ENCODE data around the gene CACNA2D4.
A peak's percentile ranks its signal among the peaks of the same experiment; 100 is the strongest.

Gene CACNA2D4

DNA sequence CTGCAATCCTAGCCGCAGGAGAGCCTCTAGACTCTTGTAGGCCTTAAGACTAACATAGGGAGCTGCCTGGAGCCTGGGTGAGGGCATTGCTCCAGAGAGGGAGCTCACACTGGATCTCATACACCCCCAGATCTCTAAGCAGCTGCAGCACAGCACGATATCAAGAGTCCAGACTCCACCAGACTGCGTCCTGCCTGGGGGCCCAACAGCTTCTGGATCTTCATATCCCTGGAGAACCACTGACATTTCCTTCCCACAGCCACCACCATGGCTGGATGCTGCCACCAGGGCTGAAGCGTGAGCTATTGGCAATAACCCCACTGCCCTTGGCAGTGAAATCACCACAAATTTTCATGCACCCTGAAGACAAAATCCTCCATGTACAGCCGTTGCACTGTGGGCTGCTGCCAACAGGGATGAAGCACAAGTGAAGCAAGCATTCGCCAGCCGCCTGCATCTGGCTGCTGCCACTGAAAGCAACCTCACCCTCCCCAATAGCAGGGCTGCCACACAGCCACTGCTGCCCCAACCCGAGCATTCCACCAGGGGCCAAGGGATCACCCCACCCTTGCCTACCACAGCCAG, 28.2 kb downstream of the CACNA2D4 start:
- no peak for DNase-seq

DNA sequence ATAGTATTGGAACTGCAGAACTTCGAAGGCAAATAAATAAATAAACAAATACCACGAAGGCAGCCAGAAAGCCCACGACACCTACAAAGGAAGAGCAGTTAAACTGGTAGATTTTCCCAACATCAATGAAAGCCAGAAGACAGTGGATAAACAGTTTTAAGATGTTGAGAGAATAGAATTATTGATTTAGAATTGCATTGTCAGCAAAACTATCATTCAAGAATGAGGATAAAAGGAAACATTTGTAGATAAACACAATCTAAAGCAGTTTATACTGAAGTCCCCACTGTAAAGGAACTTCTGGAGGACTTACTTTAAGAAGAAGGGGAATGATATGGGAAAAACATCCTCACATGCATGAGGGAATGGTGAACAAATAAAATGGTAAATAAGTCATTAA, 29.5 kb downstream of the CACNA2D4 start:
- DNase-seq, result no peak

DNA sequence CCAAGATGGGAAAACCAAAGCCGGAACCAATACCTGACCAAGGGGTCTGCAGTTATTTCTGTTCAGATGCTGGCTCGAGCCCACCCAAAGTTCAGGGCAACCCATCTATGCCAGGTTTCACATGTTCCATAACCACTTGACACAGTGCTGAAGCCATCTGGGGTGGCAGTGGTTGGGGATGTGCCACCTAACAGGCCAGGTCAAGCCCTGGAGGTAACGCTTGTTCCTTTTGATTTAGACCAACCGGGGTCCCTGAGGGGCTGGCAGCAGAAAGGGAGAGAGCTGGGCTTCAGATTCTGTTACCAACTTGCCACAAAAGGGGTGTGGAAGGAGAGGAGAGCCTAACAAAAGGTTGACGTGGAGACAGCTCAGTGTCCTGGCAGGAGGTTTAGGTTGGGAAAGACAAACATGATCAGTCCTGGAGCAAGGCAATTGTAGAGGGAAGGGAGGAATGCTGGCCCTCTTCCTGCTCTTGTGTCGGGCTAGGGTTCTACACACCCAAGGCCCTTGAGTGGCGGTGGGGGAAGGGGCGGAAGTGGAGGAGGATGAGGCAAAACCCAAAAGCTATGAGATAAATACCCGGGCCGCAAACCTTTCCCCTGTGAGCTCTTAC, 31.9 kb downstream of the CACNA2D4 start:
- no peak for DNase-seq

DNA sequence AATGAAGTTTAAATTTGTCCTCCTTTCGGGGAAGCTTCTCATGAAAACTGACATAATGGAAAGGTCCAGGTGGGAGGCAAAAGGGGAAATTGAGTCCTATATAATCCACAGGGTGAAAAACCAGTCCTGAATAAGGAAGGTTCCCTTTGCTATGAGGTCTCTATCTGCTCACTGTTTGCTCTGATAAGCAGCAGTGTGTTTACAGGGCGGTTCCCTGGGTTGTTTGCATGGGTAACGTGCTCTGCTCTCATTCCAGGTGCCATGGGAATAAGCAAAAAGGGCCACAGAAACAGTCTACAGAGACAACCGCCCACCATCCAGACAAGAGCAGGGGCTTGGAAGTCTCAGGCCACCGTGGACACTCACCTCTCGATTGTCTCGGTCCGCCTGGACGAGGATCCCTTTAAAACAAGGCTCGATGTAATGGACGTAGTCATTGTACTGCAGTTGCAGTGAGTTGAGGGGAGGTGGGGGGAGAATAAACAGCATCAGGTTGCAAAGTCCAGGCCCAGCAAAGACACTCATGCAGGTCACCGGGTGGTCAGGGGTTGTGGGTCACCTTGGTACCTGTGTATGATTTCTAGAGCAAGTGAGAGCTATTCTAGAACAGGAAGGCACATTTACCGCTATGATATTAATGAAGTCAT, 32.7 kb downstream of the CACNA2D4 start:
- no peak for DNase-seq

DNA sequence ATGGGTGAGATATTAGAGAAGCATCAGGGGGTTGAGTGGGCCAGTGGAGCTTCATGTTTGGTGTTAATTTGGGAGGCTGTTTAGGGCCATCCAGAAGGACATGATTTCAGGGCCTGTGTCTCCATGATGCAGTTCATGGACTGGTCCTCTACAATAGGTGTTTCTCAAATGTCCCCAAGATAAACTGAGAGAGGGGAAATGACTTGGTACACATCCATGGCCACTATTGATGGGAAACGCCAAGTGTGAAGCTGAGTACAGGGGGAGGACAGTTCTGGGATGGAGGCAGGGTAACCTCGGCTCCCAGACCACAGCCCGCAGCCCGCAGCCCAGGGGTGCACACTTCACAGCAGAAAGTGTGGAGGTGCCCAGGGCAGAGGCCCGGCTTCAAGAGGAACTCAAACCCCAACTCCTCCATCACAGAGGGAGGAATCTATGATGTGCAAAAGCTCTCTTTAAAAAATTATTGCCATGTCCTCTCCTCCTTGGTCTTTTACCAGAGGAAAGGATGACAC, 33.3 kb downstream of the CACNA2D4 start:
- no peak for DNase-seq

DNA sequence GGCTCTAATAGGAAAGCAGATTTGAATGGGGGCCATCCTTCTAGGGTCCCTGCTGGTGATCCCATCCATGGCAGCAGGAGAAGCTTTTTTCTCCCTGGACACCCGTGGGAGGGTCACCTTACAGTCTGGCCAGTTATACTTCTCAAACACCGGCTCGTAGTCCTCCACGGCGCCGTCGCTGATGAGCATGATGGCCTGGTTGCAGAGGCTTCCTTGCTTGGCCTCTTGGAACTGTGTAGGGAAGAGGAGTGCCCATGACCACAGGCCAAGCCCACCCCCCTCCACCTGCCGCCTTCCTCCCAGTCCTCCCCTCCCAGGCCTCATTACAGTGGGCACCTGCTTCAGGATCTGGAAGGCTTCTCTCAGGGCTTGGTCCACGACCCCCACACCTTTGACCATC, 33.8 kb downstream of the CACNA2D4 start:
- DNase-seq, result no peak

DNA sequence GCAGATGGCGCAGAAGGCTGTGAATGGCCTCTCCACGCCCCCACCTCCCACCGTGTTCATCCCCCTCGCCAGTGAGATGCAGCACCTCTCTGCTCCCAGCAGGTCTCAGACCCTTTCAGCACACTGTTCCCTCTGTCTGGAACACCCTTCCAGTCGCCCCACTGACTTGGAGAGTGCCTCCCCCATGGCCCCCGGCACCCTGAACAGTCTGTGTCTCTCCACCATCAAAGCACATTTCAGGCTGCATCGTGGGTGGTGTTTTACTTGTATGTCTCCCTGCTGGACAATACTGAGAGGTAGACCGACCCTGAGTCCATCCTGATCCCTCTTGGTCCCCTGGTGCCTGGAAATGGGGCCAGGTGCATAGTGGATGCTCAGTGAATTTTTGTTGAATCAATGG, 34.9 kb downstream of the CACNA2D4 start:
- DNase-seq, result no peak

DNA sequence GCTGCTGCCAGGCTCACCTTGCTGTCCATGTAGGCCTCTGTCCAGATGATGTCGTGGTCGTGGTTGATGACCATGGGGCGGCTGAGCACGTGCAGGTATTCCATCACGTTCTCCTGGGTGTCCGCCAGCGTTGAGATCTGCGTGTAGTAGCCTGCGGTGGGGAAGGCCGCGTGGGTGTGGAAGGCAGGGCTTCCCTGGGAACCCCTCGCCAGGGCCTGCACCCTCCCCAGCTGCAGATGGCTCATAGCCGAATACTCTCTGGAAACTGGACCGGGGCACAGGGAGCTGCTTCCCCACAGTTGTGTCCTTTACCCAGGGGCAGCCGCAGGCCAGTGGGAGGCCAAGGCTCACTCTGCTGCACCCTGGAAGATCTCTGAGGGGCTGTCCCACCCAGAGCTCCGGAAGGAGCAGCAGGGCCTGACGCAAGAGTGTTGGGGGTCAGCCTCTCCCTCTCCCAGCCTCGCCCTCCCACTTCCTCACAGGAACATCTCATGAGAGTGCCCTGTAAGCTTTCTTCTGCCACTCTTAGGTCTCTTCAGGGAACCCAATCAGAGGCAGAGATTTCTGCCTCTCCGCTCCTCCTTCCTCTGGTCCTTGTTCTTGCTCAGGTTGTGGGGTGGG, 35.5 kb downstream of the CACNA2D4 start:
- DNase-seq, result no peak

DNA sequence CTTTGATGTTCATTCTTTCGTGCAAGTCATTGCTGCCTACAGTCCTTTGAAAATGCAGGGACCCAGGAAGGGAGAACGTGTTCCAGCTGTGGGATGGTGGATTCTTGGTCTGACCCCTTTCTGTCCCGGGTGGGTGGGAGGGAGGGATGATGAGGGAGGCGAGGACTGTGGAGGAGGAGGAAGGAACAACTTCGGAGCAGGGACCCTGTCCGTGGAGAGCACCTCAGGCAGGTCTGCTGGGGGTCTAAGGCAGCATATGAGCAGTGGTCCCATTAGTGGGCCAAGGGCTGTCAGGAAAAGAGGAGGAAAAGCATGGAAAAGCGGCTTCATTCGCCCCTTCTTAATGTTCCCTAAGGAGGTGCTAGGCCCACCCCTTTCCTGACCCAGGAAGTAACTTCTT, 36.0 kb downstream of the CACNA2D4 start:
- DNase-seq, result no peak

DNA sequence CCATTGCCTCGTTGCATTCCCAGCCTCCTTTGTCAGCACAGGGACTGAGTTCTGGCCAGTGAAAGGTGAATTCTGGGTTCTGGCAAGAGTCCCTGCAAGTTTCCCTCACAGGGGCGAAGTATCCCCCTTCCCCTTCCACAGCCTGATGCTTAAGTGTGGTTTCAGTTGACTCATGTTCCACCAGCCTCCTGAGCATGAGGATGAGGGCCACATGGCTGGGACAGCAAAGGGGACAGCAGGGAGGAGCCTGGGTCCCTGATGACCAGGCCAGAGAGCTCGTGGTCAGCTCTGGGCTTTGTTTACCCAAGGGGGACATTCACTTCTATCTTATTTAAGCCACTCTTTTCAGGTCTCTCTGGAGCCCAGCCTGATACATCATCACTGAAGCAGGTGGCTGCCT, 36.5 kb downstream of the CACNA2D4 start:
- DNase-seq, result no peak

DNA sequence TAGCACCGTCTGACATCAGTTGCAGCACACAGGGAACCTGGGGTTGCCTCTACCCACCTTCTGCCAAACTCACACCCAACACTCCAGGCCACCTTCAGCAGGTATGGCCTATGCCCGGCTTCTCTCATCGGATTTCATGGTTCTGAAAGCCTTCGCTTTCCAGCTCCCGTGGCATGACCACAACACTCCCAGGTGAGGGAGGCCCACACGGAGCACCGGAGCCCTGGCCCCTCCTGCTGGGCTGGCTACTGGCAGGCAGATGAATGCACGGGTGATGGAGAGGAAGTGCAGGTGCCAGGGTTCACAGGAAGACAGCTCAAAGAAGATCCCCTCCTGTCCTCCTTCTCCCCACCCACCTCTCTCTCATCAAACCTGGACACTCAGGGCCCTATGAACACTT, 37.2 kb downstream of the CACNA2D4 start:
- DNase-seq, result no peak

DNA sequence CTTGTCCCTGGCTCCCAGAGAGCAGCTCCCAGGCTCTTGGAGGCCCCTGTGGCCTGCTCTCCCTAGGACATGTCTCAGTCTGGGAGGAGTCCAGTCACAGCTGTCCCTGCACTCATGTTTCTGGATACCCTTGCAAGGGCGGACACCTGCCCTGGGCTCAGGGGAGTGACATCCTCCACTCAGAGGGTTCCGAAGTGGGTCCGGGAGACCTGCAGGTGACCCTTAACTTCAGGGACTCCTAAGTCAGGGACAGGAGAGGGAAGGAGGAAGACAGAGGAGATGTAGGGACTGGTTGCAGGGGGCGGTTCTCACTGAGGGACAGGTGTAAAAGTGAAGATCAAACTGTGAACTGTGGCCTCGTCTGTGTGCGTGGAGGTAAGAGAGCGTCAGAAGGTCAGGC, 37.6 kb downstream of the CACNA2D4 start:
- no peak for DNase-seq

DNA sequence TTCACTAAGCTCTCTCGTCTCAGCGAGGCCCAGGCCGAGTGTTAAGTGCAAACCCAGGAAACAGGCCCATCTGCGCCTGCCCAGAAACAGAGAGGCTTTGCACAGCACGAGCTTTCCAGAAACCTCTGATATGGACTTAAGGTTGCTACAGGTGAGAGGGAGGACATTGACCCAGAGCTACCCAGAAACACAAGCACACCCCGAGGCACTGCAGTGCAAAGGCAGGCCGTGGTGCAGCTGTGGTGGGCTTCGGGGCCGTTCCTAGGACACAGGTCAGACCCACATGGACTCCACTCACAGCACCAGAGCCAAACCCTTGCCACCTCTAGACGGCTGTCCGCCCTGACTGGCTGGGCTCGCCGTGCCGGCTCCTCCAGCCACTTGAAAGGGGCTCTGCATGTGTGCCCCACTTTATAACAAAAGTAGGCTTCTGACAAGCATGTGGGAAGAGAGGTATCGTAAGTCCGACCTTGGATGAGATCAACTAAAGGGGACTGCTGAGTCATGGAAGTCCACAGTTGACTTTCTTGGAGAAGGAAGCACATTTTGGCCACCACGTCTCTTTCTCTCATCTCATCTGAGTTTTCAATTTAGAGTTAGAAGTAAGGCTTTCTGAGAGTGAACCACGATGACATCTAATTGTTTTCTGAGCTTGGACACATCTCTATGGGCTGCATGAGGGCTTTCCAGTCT, 38.2 kb downstream of the CACNA2D4 start:
- no peak for DNase-seq

DNA sequence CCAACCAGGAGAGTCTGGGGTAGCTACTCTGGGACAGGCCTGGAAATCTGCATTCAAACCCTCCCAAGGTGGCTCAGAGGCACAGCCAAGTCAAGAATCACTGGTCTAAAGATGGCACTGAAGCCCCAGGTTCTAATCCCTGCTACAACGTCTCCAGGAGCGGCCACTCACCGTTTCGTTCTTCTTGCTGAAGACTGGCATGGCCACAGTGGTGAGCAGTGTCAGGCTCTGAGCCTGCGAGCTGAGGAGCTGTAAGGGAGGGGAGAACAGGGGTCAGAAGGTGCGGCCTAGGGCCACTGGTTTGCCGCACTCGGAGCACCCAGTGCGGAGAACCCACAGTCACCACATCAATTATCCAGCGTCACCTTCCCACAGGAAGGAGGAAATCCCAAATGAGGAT, 38.8 kb downstream of the CACNA2D4 start:
- no peak for DNase-seq

DNA sequence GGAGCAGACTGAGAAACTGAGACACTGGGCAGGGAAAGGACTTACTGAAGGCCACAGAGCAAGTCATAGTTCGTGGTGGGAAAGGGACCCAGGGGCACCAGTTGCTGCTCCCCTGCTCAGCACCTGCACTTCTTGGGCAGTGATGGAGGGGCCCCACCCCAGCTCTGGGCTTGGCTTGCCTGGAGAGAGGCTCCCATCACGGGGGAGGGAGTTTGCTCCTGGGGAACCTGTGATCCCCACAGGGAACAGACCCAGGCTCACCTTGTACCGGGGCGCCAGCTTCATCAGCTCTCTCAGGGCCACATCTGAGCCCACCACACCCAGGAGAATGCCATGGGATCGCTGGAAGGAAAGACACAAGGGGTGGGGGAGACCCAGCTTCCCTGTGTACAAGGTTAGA, 39.8 kb downstream of the CACNA2D4 start:
- DNase-seq, result no peak

DNA sequence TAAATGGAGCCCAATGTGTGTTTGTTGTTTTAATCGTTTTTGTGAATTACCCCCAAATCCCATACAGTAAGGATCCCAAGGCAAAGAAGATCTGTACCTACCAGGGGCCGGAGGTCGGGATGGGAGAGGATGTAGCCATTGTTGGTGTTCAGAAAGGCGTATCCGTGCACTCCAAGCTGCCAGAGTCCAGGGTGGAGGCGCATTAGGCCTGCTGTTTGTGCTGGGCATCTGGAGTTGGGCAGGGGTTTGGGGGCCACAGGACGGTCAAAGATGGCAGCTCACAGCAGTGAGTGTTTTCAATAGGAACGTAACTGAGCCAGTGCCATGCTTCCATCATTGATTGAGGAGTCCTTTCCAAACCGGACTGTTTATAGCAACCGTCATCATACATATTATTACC, 40.2 kb downstream of the CACNA2D4 start:
- no peak for DNase-seq

DNA sequence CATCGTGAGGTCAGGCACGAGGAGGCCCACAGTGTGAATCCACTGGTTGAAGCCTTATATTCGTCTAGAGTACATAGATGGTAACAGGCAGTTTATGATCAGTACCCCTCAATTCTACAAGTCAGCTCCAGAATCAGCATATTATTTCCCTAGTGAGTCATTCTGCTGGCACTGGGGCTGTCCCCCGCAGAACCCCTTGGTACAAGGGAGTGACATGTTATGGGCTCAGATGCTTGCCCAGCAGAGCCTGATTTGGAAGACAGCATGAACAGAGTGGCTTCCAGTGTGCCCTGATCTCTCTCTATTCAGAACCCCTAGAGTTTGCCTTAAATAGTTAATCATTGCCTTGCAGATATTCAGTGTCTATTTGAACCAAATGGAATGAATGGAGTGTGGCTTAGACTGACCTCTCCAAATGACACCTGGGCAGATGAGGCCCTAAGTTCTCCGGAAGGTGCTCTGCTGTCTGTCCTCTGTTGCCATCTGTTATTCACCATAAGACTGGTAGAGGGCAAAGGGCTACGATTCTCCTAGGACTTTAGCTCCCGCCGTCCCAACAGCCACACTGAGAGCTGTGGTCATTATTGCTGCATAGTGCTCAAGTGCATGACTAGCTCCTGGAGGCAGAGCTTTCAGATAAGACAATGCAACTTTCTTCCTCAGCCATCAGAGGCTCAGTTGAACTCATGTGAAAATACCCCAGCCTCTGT, 41.1 kb downstream of the CACNA2D4 start:
- no peak for DNase-seq

DNA sequence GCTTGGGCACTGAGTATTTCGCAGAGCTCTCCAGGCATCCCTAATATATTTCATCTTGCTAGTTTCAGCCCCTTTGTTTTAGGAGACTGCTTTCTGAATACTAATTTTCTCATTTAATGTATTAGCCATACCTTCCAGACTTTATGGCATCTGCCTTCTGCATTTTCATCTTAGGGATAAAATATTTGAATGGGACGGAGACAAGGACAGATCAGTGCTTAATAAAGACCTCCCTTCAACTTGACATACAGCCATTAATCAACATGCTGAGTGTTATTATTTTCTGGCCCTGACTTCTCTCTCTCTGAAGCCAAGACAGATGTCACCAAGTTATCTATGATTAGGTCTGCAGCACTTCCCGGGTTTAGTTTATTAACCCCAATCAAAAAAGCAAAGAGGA, 42.4 kb downstream of the CACNA2D4 start:
- DNase-seq, result no peak

DNA sequence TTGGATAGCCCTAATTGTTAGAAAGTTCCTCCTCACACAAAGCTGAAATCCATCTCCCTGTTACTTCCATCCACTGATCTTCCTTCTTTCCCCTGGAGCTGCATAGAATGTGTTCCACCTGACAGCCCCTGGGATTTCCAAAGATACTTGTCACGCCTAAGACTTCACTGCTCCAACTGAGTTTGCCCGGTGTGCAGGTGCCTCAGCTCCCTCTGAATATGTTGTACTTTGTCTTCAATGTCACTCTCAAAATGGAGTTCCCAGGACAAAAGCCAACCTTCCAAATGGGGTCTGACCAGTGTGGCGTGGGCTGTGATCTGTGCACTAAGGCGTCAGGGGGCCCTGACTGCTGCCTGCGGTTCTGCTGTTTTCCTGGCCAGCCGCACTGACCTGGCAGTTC, 42.8 kb downstream of the CACNA2D4 start:
- no peak for DNase-seq

DNA sequence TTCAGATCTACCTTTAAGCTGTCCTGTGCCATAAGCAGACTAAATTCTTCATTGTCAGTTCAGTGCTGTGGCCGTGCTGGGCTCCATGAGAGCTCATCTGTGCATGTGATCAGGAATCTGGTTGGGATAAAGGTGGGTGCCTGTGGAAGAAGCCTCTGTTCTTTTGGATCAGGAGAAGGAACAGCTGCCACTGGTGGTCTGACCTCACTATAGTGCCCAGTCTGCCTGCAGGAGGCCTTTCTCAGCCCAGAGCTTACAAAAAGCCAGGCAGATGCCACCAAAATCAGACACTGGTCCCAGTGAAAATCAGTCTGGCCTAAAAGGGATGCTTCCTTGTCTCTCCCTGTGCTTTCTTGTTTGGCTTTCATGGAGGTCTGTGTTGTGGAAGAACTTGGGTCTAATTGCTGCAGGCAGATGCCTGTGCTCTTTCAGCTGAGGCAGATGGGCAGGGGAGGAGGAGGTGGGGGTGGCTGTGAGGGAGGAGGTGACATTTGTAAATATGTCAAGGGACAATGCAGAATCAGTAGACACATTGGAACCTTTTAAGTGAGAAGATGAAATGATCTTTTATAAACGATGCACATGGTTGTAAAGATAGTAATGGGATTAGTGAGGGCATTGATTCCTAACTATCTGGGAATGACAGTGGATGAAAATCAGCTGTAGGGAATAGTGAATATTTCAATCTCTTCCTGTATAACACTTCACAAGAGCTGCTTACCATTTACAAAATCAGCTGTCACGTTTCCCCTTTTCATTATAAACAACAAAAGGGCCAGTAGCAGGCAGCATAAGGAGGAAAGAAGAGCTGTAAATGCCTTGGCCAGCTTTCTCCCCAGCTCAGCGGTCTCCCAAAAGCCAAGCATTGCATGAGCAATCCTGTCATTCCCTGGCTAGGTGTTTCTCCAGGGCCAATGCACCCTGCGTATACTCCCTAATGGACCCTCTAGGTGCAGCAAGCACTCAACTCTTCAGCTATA, 44.6 kb downstream of the CACNA2D4 start:
- peak in 1 of 58 donors; percentile 9 for DNase-seq

Measured in anterior cingulate cortex (tissue), 58 donors.